CD14-positive monocyte (primary cell): ENCODE results near the gene EP400. TPM values are rescaled to one million over a fixed set of nuclear protein-coding genes. Genes with fewer than 3 reads are reported as not detected.
"Not testable (repeated sequence)": the region's sequence is repeated elsewhere in the genome, so short reads cannot be mapped to it uniquely, and the experiment has no call there.

ENCODE experiments used
- DNase-seq, 3 donors: peaks; one replicate each; pipeline ENCODE4 v3.0.0-alpha.2; 2011 to 2022
- H2AFZ ChIP-seq: 2 replicates; pipeline ENCODE4 v1.6.0; 2012; ENCODE audit warnings: mild to moderate bottlenecking, low read depth, low read length, inconsistent platforms; ENCODE audit not compliant: insufficient read depth, poor library complexity, severe bottlenecking
- H3K27ac ChIP-seq, 2 donors: 1 replicate in 1 of 2; 2 replicates in 1 of 2; pipeline ENCODE4 v1.5.1; 2012 to 2013; ENCODE audit warnings: low read length in 2 of 2, control low read depth in 1 of 2, inconsistent platforms in 1 of 2, low read depth in 1 of 2, mild to moderate bottlenecking in 1 of 2
- H3K27me3 ChIP-seq, 2 donors: one replicate each; pipeline versions ENCODE4 v1.6.0 to v1.6.1; 2011 to 2013; ENCODE audit warnings: low read length in 2 of 2; ENCODE audit not compliant: control insufficient read depth in 2 of 2, insufficient read depth in 2 of 2
- H3K36me3 ChIP-seq, 2 donors: replicated peaks in 1 of 2; 1 replicate in 1 of 2; 2 replicates in 1 of 2; pipeline versions ENCODE4 v1.5.1 to v1.6.1; 2012 to 2013; ENCODE audit warnings: low read length in 2 of 2, control low read depth in 1 of 2, inconsistent platforms in 1 of 2, mild to moderate bottlenecking in 1 of 2; ENCODE audit not compliant: insufficient read depth in 2 of 2, control insufficient read depth in 1 of 2
- H3K4me1 ChIP-seq, 2 donors: 1 replicate in 1 of 2; 2 replicates in 1 of 2; pipeline versions ENCODE4 v1.5.1 to v1.6.1; 2012 to 2013; ENCODE audit warnings: low read length in 2 of 2, control low read depth in 1 of 2, inconsistent platforms in 1 of 2, mild to moderate bottlenecking in 1 of 2, moderate library complexity in 1 of 2; ENCODE audit not compliant: insufficient read depth in 2 of 2, control insufficient read depth in 1 of 2
- H3K4me2 ChIP-seq: replicated peaks from 2 replicates; pipeline ENCODE3; 2012; ENCODE audit warnings: low read length, moderate library complexity, mild to moderate bottlenecking; ENCODE audit not compliant: poor library complexity, severe bottlenecking; ENCODE audit errors: extremely low read depth
- H3K4me3 ChIP-seq, 3 experiments: fragments of 200-600 bp in 1 of 3; sonication (generic) in 1 of 3; replicated peaks in 1 of 3; 1 replicate in 2 of 3; 2 replicates in 1 of 3; pipeline ENCODE4 v1.5.1; 2011 to 2013; ENCODE audit warnings: low read length in 3 of 3, mild to moderate bottlenecking in 3 of 3, control low read depth in 2 of 3, low read depth in 2 of 3, inconsistent platforms in 1 of 3, moderate library complexity in 1 of 3
- H3K79me2 ChIP-seq: 2 replicates; pipeline ENCODE4 v1.6.0; 2012; ENCODE audit warnings: mild to moderate bottlenecking, control low read depth, inconsistent platforms, low read length, moderate library complexity; ENCODE audit not compliant: insufficient read depth
- H3K9ac ChIP-seq: 2 replicates; pipeline ENCODE4 v1.6.0; 2017; ENCODE audit warnings: low read length, mild to moderate bottlenecking; ENCODE audit not compliant: insufficient read depth, poor library complexity, severe bottlenecking
- H3K9me3 ChIP-seq, 2 donors: replicated peaks in 1 of 2; 1 replicate in 1 of 2; 2 replicates in 1 of 2; pipeline versions ENCODE4 v1.5.1 to v1.6.1; 2012 to 2013; ENCODE audit warnings: low read length in 2 of 2, control low read depth in 1 of 2; ENCODE audit not compliant: control insufficient read depth in 1 of 2, insufficient read depth in 1 of 2
- H4K20me1 ChIP-seq: 2 replicates; pipeline ENCODE4 v1.6.0; 2012; ENCODE audit warnings: mild to moderate bottlenecking, low read length, control low read depth, moderate library complexity; ENCODE audit not compliant: insufficient read depth
- H3K27ac Mint-ChIP-seq, 7 donors: one replicate each; pipeline ENCODE4 v1.8.0; 2020; ENCODE audit warnings: mild to moderate bottlenecking in 7 of 7, mixed read lengths in 7 of 7, moderate library complexity in 6 of 7, inconsistent platforms in 2 of 7
- H3K27me3 Mint-ChIP-seq, 3 donors: one replicate each; pipeline ENCODE4 v1.8.0; 2021 to 2022; ENCODE audit warnings: low read depth in 3 of 3, mild to moderate bottlenecking in 3 of 3, mixed read lengths in 3 of 3, moderate library complexity in 3 of 3, inconsistent platforms in 1 of 3
- H3K36me3 Mint-ChIP-seq, 2 donors: one replicate each; pipeline ENCODE4 v1.8.0; 2020; ENCODE audit warnings: mixed read lengths in 2 of 2, inconsistent platforms in 1 of 2, mild to moderate bottlenecking in 1 of 2
- H3K4me1 Mint-ChIP-seq: one replicate; pipeline ENCODE4 v1.8.0; 2020; ENCODE audit warnings: mild to moderate bottlenecking, mixed read lengths
- H3K4me3 Mint-ChIP-seq, 2 donors: one replicate each; pipeline ENCODE4 v1.8.0; 2020; ENCODE audit warnings: mild to moderate bottlenecking in 2 of 2, mixed read lengths in 2 of 2, moderate library complexity in 1 of 2
- H3K9me3 Mint-ChIP-seq, 7 donors: one replicate each; pipeline ENCODE4 v1.8.0; 2020 to 2022; ENCODE audit warnings: mixed read lengths in 7 of 7, mild to moderate bottlenecking in 6 of 7, moderate library complexity in 6 of 7, inconsistent platforms in 2 of 7
- WGBS: methylation state at CpG from one replicate; pipeline ENCODE4 v1.1.5; 2013; ENCODE audit warnings: missing lambda C conversion rate; ENCODE audit not compliant: insufficient coverage; 5-methylcytosine and 5-hydroxymethylcytosine counted together
- intact Hi-C, 2 donors: fragments of 100-400 bp; cut with micrococcal nuclease; formaldehyde crosslinking; loops; one replicate each; pipeline versions ENCODE4 v1.15.0 to v1.15.1; 2023
- polyA plus RNA-seq, 3 donors: library from polyadenylated mRNA; depleted of rRNA in 1 of 3; unstranded in 2 of 3; stranded (reverse) in 1 of 3; fragments of 300-500 nt in 2 of 3; fragments of >200 nt in 1 of 3; fragmentation: Illumina TruSeq in 2 of 3; gene quantifications; 1 replicate in 2 of 3; 2 replicates in 1 of 3; pipeline ENCODE4 v1.2.3, GENCODE V29; 2012 to 2021
- TF ChIP-seq, protein P1 (sequence below): fragments of 200-600 bp; IDR thresholded peaks from one replicate; pipeline ENCODE4 v1.8.0; 2022; ENCODE audit warnings: antibody characterized with exemption, mild to moderate bottlenecking

The EP400 gene
- polyA plus RNA-seq, 3 donors: 0.65 to 12.1 (median 0.81) TPM

GRCh38 chr12:131954460-131954859 lies 4.7 kb downstream of the EP400 start:
- H3K36me3 Mint-ChIP-seq, DNase-seq, H3K27me3 Mint-ChIP-seq, H3K4me3 Mint-ChIP-seq, H3K4me2 ChIP-seq, H3K9me3 Mint-ChIP-seq, H3K9ac ChIP-seq, H3K36me3 ChIP-seq, H3K27ac ChIP-seq, H3K9me3 ChIP-seq, H3K27me3 ChIP-seq, H3K4me3 ChIP-seq, H2AFZ ChIP-seq: not testable (repeated sequence)
- peak overlapping the region in 1 of 7 donors; percentile 72 for H3K27ac Mint-ChIP-seq
- Histone ChIP-seq H3K4me1 (peaks cover 11 to 17% of the 10 kb centered on the region in 2 donors), H3K79me2 (peaks cover 95% of the 10 kb centered on the region), H4K20me1 (peaks cover 90% of the 10 kb centered on the region)
- intact Hi-C loops: loop anchor here (10.0 kb wide), 2 partner anchors 130 to 240 kb away; partner anchors contain the start of gene SFSWAP (in 1 of the 2)
- WGBS: 100% methylated on average over 5 of the region's 13 CpGs
- peaks cover 33% of the 10 kb centered on the region for H3K4me1 Mint-ChIP-seq

- Mint-ChIP-seq H3K36me3 (peaks cover 27 to 35% of the 10 kb centered on the region in 2 donors), H3K27ac (peak overlapping the region in 2 of 7 donors; percentile 23 to 75), H3K9me3 (no peaks in the 10 kb centered on the region), H3K4me1 (peaks cover 20% of the 10 kb centered on the region), H3K4me3 (no peak overlapping the region), H3K27me3 (no peaks in the 10 kb centered on the region)
- TF ChIP-seq, protein P1, sequence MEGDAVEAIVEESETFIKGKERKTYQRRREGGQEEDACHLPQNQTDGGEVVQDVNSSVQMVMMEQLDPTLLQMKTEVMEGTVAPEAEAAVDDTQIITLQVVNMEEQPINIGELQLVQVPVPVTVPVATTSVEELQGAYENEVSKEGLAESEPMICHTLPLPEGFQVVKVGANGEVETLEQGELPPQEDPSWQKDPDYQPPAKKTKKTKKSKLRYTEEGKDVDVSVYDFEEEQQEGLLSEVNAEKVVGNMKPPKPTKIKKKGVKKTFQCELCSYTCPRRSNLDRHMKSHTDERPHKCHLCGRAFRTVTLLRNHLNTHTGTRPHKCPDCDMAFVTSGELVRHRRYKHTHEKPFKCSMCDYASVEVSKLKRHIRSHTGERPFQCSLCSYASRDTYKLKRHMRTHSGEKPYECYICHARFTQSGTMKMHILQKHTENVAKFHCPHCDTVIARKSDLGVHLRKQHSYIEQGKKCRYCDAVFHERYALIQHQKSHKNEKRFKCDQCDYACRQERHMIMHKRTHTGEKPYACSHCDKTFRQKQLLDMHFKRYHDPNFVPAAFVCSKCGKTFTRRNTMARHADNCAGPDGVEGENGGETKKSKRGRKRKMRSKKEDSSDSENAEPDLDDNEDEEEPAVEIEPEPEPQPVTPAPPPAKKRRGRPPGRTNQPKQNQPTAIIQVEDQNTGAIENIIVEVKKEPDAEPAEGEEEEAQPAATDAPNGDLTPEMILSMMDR: no peak
- 96% methylated on average over 2 of the region's 4 CpGs for WGBS
- DNase-seq: no peak
- Histone ChIP-seq H3K9me3 (no peaks in the 10 kb centered on the region), H3K9ac (no peak overlapping the region), H3K4me1 (no peaks in the 10 kb centered on the region), H3K27ac (no peak overlapping the region), H4K20me1 (peaks cover 85% of the 10 kb centered on the region), H2AFZ (no peak overlapping the region), H3K4me2 (no peak overlapping the region), H3K27me3 (no peaks in the 10 kb centered on the region), H3K79me2 (peaks cover 87% of the 10 kb centered on the region), H3K36me3 (peaks cover 21 to 46% of the 10 kb centered on the region in 2 donors), H3K4me3 (no peak overlapping the region)
- intact Hi-C loops: loop anchor here (10.0 kb wide), 2 partner anchors 126 to 244 kb away; partner anchors contain the start of gene SFSWAP (in 1 of the 2)
These were observed 9.4 kb downstream of the EP400 start for GRCh38 chr12:131959116-131959515.
